HepG2 (cell line): Measurements from ENCODE around the gene DDX20. TPM values are rescaled to one million over a fixed set of nuclear protein-coding genes. Genes with fewer than 3 reads are reported as not detected.

Experiments
- ATAC-seq: fragments of 200-7000 bp; cut with Tn5 transposase; 3 replicates; pipeline ENCODE4 v1.9.1; 2020; ENCODE audit warnings: mild to moderate bottlenecking, moderate library complexity
- BruUV-seq: library from RNA; stranded (reverse); fragments of 400-500 nt; replicated peaks from 2 replicates; lab custom pipeline; 2021; lab: Mats Ljungman, UMichigan
- CTCF ChIA-PET: fragments of 300-600 bp; formaldehyde crosslinking; extraction: SDS; loops from one replicate; lab custom pipeline; 2021; ENCODE audit warnings: low total read pairs, inconsistent platforms, low intra/inter-chr PET ratio; lab: Yijun Ruan, JAX
- POLR2A ChIA-PET: fragments of 350-600 bp; sonication (Branson Sonifier 250); formaldehyde crosslinking; loops from one replicate; lab custom pipeline; 2020; ENCODE audit warnings: antibody characterized with exemption, inconsistent platforms; lab: Yijun Ruan, JAX
- DNase-seq: peaks from one replicate; pipeline ENCODE4 v3.0.0-alpha.2; 2015; ENCODE audit warnings: low spot score
- FAIRE-seq: peaks from 3 replicates; lab custom pipeline; 2011; peaks lifted over from hg19 to GRCh38; lab: Jason Lieb, UNC
- H2AFZ ChIP-seq: one replicate; pipeline ENCODE4 v1.6.1; 2011; ENCODE audit warnings: low read length, inconsistent platforms
- H3K27ac ChIP-seq: fragments of 300-600 bp; 3 replicates; pipeline ENCODE4 v1.8.0; 2011; ENCODE audit warnings: mixed run types, mild to moderate bottlenecking, mixed read lengths, low read length, inconsistent platforms; ENCODE audit not compliant: insufficient read depth; ENCODE audit errors: extremely low read length
- H3K27me3 ChIP-seq, 2 experiments: fragments of 200-600 bp in 1 of 2; 2 replicates in 1 of 2; 3 replicates in 1 of 2; pipeline versions ENCODE4 v1.6.0 to v1.8.0; 2011; ENCODE audit warnings: low read length in 2 of 2, mild to moderate bottlenecking in 2 of 2, moderate library complexity in 2 of 2, inconsistent platforms in 1 of 2; ENCODE audit not compliant: insufficient read depth in 2 of 2, control insufficient read depth in 1 of 2
- H3K36me3 ChIP-seq, 2 experiments: fragments of 200-600 bp in 1 of 2; replicated peaks in 1 of 2; 2 replicates in 1 of 2; 3 replicates in 1 of 2; pipeline versions ENCODE4 v1.5.1 to v1.8.0; 2011; ENCODE audit warnings: low read length in 2 of 2, inconsistent platforms in 1 of 2; ENCODE audit not compliant: insufficient read depth in 2 of 2, control insufficient read depth in 1 of 2
- H3K4me1 ChIP-seq: 2 replicates; pipeline ENCODE4 v1.5.1; 2012; ENCODE audit warnings: low read length, inconsistent platforms; ENCODE audit not compliant: insufficient read depth
- H3K4me2 ChIP-seq: 2 replicates; pipeline ENCODE4 v1.6.0; 2011; ENCODE audit warnings: low read depth, low read length, inconsistent platforms
- H3K4me3 ChIP-seq, 3 experiments: fragments of 200-600 bp in 1 of 3; sonication (generic), shearing (Covaris generic) in 1 of 3; replicated peaks in 1 of 3; 2 replicates each; pipeline ENCODE4 v1.5.1; 2011 to 2016; ENCODE audit warnings: low read length in 3 of 3, inconsistent platforms in 2 of 3, low read depth in 2 of 3, mild to moderate bottlenecking in 2 of 3, control low read depth in 1 of 3, mixed read lengths in 1 of 3; ENCODE audit not compliant: insufficient read depth in 1 of 3
- H3K79me2 ChIP-seq: one replicate; pipeline ENCODE4 v1.6.1; 2011; ENCODE audit warnings: low read length, inconsistent platforms; ENCODE audit not compliant: insufficient read depth
- H3K9ac ChIP-seq: 2 replicates; pipeline ENCODE4 v1.6.0; 2011; ENCODE audit warnings: mild to moderate bottlenecking, low read depth, low read length, inconsistent platforms; ENCODE audit not compliant: insufficient read depth
- H3K9me3 ChIP-seq: 2 replicates; pipeline ENCODE4 v1.5.1; 2012; ENCODE audit warnings: mild to moderate bottlenecking, low read length
- H4K20me1 ChIP-seq: 2 replicates; pipeline ENCODE4 v1.6.0; 2011; ENCODE audit warnings: inconsistent platforms, mild to moderate bottlenecking, low read length, moderate library complexity; ENCODE audit not compliant: insufficient read depth
- EZH2 ChIP-seq: conservative IDR thresholded peaks from 2 replicates; pipeline ENCODE4 v1.6.1; 2012; ENCODE audit warnings: mild to moderate bottlenecking, low read depth, low read length, moderate library complexity
- GATAD2A ChIP-seq: IDR thresholded peaks from 2 replicates; pipeline ENCODE4 v1.6.1; 2016
- HMGA1 ChIP-seq: sonication (generic); formaldehyde crosslinking; conservative IDR thresholded peaks from 2 replicates; pipeline ENCODE4 v1.4.0; 2020; ENCODE audit warnings: missing genetic modification reagents
- MXI1 ChIP-seq: IDR thresholded peaks from 3 replicates; pipeline ENCODE4 v1.6.1; 2012; ENCODE audit warnings: low read depth, low read length, inconsistent platforms, borderline replicate concordance
- RFX1 ChIP-seq: fragments of 450-650 bp; IDR thresholded peaks from 2 replicates; pipeline ENCODE4 v1.6.1; 2017
- ZNF547 ChIP-seq: sonication (generic); formaldehyde crosslinking; IDR thresholded peaks from 2 replicates; pipeline ENCODE4 v1.5.1; 2020; ENCODE audit warnings: mild to moderate bottlenecking, missing genetic modification reagents
- WGBS: methylation state at CpG from one replicate; pipeline ENCODE4 v1.1.6; 2017; ENCODE audit warnings: low lambda C conversion rate; 5-methylcytosine and 5-hydroxymethylcytosine counted together
- in situ Hi-C: cut with HindIII; loops from 2 replicates; pipeline ENCODE4 v1.10.0; 2017; ENCODE audit warnings: low pct_unique_long_range_greater_than_20kb; ENCODE audit not compliant: extremely low pct_ligation_motif_present
- intact Hi-C: fragments of 100-400 bp; cut with micrococcal nuclease; formaldehyde crosslinking; loops from one replicate; pipeline ENCODE4 v1.10.0; 2022; ENCODE audit not compliant: unreplicated experiment
- polyA plus RNA-seq, 8 experiments: library from polyadenylated mRNA; depleted of rRNA in 3 of 8; stranded (reverse) in 7 of 8; unstranded in 1 of 8; fragments of >200 nt; fragmentation: Illumina TruSeq in 4 of 8; extraction: Trizol in 4 of 8; gene quantifications; 2 replicates each; pipeline versions ENCODE4 v1.2.1 to v1.2.3, GENCODE V29; 2011 to 2016; ENCODE audit warnings: low read depth in 4 of 8, missing spikeins in 1 of 8, mixed read lengths in 1 of 8; ENCODE audit not compliant: insufficient read depth in 1 of 8
- total RNA-seq, 5 experiments: library from RNA; depleted of rRNA; stranded (reverse); fragments of >200 nt; fragmentation: Illumina TruSeq; extraction: Trizol; gene quantifications; 2 replicates each; pipeline ENCODE4 v1.2.3, GENCODE V29; 2016; ENCODE audit warnings: low read depth in 1 of 5
- TF ChIP-seq, protein P1 (sequence below): sonication (generic); formaldehyde crosslinking; IDR thresholded peaks from 2 replicates; pipeline ENCODE4 v1.9.0; 2021; ENCODE audit warnings: missing genetic modification reagents, mild to moderate bottlenecking, borderline replicate concordance
- TF ChIP-seq, protein P2 (sequence below): fragments of 450-650 bp; IDR thresholded peaks from 2 replicates; pipeline ENCODE4 v1.6.1; 2017
- TF ChIP-seq, protein P3 (sequence below): sonication (generic); formaldehyde crosslinking; IDR thresholded peaks from 2 replicates; pipeline ENCODE4 v1.5.1; 2020; ENCODE audit warnings: missing genetic modification reagents, mild to moderate bottlenecking, borderline replicate concordance
- TF ChIP-seq, protein P4 (sequence below): IDR thresholded peaks from 2 replicates; pipeline ENCODE4 v1.6.1; 2016; ENCODE audit warnings: low read depth, missing genetic modification reagents, missing compliant biosample characterization

DDX20 gene
- total and polyA plus RNA-seq, 2 of the 13 experiments (the other 11 are each of a cell fraction or from before 2014, with no cell fraction given), result 4.0 to 14.3 TPM

DNA sequence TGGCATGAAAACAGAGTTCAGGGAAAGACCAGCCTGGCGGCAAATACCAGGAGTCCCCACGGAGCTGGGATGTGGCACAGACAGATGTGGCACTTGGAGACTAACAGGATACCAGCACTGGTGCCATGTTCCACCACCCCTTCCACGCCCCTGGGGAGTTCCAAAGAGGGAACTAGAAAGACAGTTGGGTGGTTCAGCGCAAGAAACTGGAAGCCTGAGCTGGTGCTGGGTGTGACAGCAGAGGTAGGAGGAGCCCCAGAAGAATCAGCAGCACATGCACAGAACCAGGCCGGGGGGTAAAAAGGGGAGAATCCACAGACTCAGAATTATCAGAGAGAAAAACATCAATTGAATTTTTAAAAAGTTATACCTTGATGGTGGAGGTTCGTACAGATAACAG, 22.4 kb downstream of the DDX20 start:
- Histone ChIP-seq H3K9ac (no peak overlapping the region), H3K36me3 (no peaks in the 10 kb centered on the region), H3K9me3 (no peaks in the 10 kb centered on the region), H3K79me2 (no peaks in the 10 kb centered on the region), H3K4me3 (no peak overlapping the region), H3K4me2 (no peak overlapping the region), H3K4me1 (peaks cover 6% of the 10 kb centered on the region; the same call in 1 of the 2 replicates), H2AFZ (no peak overlapping the region), H4K20me1 (no peaks in the 10 kb centered on the region), H3K27me3 (no peaks in the 10 kb centered on the region; a peak in 1 of 5 replicates), H3K27ac (no peak overlapping the region)
- ATAC-seq (no peak), FAIRE-seq (no peak), DNase-seq (no peak)
- in situ Hi-C loops, result no loop called here
- 43% methylated on average over 6 of the region's 6 CpGs for WGBS
- intact Hi-C loops, result no loop called here
- CTCF ChIA-PET, result no interaction called here
- POLR2A ChIA-PET, result no interaction called here
- no TSS peak for BruUV-seq
- TF ChIP-seq HMGA1 (CRISPR knock-in tag), result no peak
- no peak for TF ChIP-seq RFX1
- TF ChIP-seq ZNF547 (CRISPR knock-in tag), result no peak
- TF ChIP-seq, protein P1, sequence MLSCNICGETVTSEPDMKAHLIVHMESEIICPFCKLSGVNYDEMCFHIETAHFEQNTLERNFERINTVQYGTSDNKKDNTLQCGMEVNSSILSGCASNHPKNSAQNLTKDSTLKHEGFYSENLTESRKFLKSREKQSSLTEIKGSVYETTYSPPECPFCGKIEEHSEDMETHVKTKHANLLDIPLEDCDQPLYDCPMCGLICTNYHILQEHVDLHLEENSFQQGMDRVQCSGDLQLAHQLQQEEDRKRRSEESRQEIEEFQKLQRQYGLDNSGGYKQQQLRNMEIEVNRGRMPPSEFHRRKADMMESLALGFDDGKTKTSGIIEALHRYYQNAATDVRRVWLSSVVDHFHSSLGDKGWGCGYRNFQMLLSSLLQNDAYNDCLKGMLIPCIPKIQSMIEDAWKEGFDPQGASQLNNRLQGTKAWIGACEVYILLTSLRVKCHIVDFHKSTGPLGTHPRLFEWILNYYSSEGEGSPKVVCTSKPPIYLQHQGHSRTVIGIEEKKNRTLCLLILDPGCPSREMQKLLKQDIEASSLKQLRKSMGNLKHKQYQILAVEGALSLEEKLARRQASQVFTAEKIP, result no peak
- no peak for TF ChIP-seq GATAD2A
- no peak for TF ChIP-seq EZH2
- TF ChIP-seq, protein P2, sequence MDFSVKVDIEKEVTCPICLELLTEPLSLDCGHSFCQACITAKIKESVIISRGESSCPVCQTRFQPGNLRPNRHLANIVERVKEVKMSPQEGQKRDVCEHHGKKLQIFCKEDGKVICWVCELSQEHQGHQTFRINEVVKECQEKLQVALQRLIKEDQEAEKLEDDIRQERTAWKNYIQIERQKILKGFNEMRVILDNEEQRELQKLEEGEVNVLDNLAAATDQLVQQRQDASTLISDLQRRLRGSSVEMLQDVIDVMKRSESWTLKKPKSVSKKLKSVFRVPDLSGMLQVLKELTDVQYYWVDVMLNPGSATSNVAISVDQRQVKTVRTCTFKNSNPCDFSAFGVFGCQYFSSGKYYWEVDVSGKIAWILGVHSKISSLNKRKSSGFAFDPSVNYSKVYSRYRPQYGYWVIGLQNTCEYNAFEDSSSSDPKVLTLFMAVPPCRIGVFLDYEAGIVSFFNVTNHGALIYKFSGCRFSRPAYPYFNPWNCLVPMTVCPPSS, result no peak
- TF ChIP-seq, protein P3, sequence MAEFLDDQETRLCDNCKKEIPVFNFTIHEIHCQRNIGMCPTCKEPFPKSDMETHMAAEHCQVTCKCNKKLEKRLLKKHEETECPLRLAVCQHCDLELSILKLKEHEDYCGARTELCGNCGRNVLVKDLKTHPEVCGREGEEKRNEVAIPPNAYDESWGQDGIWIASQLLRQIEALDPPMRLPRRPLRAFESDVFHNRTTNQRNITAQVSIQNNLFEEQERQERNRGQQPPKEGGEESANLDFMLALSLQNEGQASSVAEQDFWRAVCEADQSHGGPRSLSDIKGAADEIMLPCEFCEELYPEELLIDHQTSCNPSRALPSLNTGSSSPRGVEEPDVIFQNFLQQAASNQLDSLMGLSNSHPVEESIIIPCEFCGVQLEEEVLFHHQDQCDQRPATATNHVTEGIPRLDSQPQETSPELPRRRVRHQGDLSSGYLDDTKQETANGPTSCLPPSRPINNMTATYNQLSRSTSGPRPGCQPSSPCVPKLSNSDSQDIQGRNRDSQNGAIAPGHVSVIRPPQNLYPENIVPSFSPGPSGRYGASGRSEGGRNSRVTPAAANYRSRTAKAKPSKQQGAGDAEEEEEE (CRISPR knock-in tag), result no peak
- TF ChIP-seq MXI1, result no peak
- TF ChIP-seq, protein P4, sequence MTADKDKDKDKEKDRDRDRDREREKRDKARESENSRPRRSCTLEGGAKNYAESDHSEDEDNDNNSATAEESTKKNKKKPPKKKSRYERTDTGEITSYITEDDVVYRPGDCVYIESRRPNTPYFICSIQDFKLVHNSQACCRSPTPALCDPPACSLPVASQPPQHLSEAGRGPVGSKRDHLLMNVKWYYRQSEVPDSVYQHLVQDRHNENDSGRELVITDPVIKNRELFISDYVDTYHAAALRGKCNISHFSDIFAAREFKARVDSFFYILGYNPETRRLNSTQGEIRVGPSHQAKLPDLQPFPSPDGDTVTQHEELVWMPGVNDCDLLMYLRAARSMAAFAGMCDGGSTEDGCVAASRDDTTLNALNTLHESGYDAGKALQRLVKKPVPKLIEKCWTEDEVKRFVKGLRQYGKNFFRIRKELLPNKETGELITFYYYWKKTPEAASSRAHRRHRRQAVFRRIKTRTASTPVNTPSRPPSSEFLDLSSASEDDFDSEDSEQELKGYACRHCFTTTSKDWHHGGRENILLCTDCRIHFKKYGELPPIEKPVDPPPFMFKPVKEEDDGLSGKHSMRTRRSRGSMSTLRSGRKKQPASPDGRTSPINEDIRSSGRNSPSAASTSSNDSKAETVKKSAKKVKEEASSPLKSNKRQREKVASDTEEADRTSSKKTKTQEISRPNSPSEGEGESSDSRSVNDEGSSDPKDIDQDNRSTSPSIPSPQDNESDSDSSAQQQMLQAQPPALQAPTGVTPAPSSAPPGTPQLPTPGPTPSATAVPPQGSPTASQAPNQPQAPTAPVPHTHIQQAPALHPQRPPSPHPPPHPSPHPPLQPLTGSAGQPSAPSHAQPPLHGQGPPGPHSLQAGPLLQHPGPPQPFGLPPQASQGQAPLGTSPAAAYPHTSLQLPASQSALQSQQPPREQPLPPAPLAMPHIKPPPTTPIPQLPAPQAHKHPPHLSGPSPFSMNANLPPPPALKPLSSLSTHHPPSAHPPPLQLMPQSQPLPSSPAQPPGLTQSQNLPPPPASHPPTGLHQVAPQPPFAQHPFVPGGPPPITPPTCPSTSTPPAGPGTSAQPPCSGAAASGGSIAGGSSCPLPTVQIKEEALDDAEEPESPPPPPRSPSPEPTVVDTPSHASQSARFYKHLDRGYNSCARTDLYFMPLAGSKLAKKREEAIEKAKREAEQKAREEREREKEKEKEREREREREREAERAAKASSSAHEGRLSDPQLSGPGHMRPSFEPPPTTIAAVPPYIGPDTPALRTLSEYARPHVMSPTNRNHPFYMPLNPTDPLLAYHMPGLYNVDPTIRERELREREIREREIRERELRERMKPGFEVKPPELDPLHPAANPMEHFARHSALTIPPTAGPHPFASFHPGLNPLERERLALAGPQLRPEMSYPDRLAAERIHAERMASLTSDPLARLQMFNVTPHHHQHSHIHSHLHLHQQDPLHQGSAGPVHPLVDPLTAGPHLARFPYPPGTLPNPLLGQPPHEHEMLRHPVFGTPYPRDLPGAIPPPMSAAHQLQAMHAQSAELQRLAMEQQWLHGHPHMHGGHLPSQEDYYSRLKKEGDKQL (CRISPR knock-in tag), result no peak
